ENCODE data around the gene IL10RA. TPM values are rescaled to one million over a fixed set of nuclear protein-coding genes. Genes with fewer than 3 reads are reported as not detected.
A peak's percentile ranks its signal among the peaks of the same experiment; 100 is the strongest.

Gene IL10RA
- 0.25 and 0.55 TPM in 2 replicates for total RNA-seq

DNA sequence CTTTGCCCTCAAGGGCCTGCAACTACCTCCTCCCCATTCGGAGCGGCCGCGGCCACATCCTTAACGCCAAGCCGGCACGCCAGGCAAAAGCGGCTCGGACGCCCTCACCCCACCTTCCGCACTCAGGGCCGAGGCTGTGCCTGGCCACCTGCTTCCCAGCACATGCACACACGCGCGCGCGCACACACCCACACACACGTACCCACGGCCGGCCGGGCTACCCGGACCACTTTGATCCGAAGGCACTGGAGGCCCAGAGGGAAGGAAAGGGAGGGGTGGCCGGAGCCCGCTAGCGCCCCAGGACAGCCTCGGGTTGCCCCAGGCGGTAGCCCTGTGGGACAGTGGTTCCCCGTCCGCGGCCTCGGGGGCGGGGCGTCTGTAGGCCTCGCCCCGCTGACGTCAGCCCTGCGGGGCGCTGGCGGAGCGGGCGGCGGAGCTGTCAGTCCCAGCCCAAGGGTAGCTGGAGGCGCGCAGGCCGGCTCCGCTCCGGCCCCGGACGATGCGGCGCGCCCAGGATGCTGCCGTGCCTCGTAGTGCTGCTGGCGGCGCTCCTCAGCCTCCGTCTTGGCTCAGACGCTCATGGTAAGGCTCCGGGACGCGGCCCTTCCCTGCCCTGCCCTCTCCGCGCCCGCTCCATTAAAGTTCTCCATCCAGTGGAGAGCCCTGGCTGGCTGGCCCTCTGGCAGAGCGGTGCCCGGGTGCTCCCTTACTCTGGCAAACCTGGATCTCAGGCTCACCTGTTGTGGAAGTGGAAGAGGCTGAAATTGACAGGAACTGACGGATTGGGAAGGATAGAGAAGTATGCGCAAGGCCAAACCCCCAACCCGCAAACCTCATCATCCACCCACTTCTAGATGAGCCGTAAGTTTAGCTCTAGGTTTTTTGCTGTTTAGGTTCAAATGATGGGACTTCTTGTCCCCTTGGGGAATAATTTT, at the start of gene IL10RA:
IL10RA (plus strand) TSS at position 442 of the 935 bp plus-strand sequence; CDS start at position 516, 74 bp downstream.
- no peaks in the 10 kb centered on the region for H3K36me3 ChIP-seq (ENCODE audit: control insufficient read depth, insufficient read depth, low read length)
- peaks cover 19% of the 10 kb centered on the region for H3K27me3 ChIP-seq (ENCODE audit: control insufficient read depth, insufficient read depth, low read length)
- peak within 1 kb of the TSS; percentile 55 for H3K4me3 ChIP-seq (ENCODE audit: low read depth, low read length)
- no peak for DNase-seq (ENCODE audit: low read depth)
- TF ChIP-seq, protein P1, sequence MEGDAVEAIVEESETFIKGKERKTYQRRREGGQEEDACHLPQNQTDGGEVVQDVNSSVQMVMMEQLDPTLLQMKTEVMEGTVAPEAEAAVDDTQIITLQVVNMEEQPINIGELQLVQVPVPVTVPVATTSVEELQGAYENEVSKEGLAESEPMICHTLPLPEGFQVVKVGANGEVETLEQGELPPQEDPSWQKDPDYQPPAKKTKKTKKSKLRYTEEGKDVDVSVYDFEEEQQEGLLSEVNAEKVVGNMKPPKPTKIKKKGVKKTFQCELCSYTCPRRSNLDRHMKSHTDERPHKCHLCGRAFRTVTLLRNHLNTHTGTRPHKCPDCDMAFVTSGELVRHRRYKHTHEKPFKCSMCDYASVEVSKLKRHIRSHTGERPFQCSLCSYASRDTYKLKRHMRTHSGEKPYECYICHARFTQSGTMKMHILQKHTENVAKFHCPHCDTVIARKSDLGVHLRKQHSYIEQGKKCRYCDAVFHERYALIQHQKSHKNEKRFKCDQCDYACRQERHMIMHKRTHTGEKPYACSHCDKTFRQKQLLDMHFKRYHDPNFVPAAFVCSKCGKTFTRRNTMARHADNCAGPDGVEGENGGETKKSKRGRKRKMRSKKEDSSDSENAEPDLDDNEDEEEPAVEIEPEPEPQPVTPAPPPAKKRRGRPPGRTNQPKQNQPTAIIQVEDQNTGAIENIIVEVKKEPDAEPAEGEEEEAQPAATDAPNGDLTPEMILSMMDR (IDR thresholded peaks at IDR 0.05; ENCODE audit: insufficient read depth, low read length, poor library complexity, severe bottlenecking), result no peak

DNA sequence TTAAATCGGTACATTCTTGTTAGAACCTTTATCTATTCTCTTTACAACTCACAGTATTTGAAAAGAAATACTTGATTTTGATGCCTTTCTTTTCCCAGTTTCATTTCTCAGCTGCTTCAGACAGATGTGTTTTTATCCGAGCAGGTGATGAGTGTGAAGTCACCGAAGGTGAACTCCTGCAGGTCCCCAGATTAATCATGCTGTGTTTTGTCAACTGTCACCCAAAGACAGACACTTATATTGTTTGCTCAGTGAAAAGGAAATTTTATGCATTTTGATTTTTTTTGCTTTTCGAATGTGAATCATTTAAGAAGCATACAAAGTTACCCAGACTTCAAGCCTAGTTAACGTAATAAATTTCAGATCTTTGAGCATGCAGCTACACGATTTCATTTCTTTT, 49.2 kb upstream of the IL10RA start:
- no peak for DNase-seq (ENCODE audit: low read depth)
- Histone ChIP-seq H3K27me3 (ENCODE audit: control insufficient read depth, insufficient read depth, low read length) (no peaks in the 10 kb centered on the region), H3K4me3 (ENCODE audit: low read depth, low read length) (no peak overlapping the region), H3K36me3 (ENCODE audit: control insufficient read depth, insufficient read depth, low read length) (no peaks in the 10 kb centered on the region)
- TF ChIP-seq, protein P1 (IDR thresholded peaks at IDR 0.05; ENCODE audit: insufficient read depth, low read length, poor library complexity, severe bottlenecking), result no peak

DNA sequence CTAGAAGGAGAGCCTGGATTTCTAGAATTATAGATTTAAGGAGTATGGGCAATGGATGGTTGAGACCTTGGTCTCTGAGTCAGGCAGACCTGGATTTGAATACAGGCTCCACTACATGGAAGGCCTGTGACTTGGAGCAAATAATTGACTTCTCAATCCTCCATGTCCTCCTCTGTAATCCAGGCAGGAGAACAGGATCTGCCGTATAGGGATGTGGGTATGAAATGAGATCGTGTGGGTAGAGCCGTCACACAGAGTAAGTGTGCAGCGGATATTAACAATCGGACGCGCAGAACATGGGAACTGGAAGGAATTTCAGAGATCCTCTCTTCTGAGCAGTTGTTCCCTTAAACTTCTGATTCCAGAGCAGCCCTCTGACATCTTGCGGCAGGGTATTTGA, 45.5 kb upstream of the IL10RA start:
- Histone ChIP-seq H3K27me3 (ENCODE audit: control insufficient read depth, insufficient read depth, low read length) (no peaks in the 10 kb centered on the region), H3K36me3 (ENCODE audit: control insufficient read depth, insufficient read depth, low read length) (no peaks in the 10 kb centered on the region), H3K4me3 (ENCODE audit: low read depth, low read length) (no peak overlapping the region)
- no peak for DNase-seq (ENCODE audit: low read depth)
- TF ChIP-seq, protein P1 (IDR thresholded peaks at IDR 0.05; ENCODE audit: insufficient read depth, low read length, poor library complexity, severe bottlenecking), result no peak

DNA sequence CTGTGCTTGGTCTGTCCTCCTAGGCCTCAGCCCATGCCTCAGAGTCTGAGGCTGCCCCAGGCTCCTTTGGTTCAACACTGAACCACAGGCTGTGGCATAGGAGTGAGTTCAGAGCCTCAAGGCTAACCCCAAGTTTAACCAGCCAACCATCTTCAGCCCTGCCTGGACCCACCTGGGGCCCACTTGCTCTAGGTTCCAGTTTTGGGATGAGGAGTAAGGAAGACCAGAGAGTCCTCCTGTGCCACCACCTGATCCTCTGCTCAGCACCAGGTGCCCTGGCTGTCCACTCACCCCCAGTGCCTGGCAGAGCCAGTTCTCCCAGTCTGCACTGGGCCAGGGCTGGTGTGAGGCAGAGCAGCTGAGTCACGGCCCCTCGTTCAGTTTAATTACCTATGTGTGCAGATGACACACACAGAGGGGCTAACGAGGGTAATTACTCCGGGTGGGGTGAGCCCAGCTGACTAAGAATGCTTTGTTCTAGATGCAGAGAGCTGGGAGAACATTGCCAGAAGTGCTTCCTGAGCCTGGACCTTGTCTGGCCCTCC, 45.0 kb upstream of the IL10RA start:
- Histone ChIP-seq H3K36me3 (ENCODE audit: control insufficient read depth, insufficient read depth, low read length) (no peaks in the 10 kb centered on the region), H3K4me3 (ENCODE audit: low read depth, low read length) (no peak overlapping the region), H3K27me3 (ENCODE audit: control insufficient read depth, insufficient read depth, low read length) (no peaks in the 10 kb centered on the region)
- peak; percentile 56 for DNase-seq (ENCODE audit: low read depth)
- TF ChIP-seq, protein P1 (IDR thresholded peaks at IDR 0.05; ENCODE audit: insufficient read depth, low read length, poor library complexity, severe bottlenecking), result no peak

DNA sequence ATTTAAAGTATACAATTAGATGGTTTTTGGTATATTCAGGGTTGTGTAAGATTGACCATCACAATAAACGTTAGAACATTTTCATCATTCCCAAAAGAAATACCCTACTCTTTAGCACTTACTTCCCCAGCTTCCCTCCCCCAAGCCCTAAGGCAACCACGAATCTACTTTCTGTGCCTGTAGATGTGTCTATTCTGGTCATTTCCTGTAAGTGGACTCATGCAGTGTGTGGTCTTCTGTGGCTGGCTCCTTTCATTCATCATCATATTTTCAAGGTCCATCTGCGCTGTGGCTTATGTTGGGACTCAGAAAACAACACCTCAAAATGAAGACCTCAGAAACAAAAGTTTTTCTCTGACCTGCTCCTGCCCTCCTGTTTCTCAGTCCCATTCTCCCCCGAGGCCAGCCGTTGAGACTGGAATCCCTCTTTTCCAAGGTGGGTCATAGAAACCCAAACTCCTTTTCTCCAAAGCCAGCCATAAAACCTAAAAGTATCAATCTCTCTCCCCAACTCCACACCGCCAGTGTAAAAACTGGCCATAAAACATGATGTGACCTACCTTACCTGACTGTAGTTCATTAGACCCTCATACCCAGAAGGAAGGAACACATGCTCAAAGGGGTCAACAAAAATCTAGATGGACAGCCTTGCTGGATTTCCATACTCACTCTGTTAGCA, 44.1 kb upstream of the IL10RA start:
- Histone ChIP-seq H3K27me3 (ENCODE audit: control insufficient read depth, insufficient read depth, low read length) (no peaks in the 10 kb centered on the region), H3K36me3 (ENCODE audit: control insufficient read depth, insufficient read depth, low read length) (no peaks in the 10 kb centered on the region), H3K4me3 (ENCODE audit: low read depth, low read length) (no peak overlapping the region)
- TF ChIP-seq, protein P1 (IDR thresholded peaks at IDR 0.05; ENCODE audit: insufficient read depth, low read length, poor library complexity, severe bottlenecking), result no peak
- DNase-seq (ENCODE audit: low read depth), result no peak
